PC-9 (cell line): ENCODE measurements around the gene MADD.

Source experiments
- CTCF ChIP-seq: fragments of 200-600 bp; sonication (generic); conservative IDR thresholded peaks from 2 replicates; pipeline ENCODE4 v1.6.1; 2017; ENCODE audit warnings: mixed run types, antibody characterized with exemption, mild to moderate bottlenecking, moderate library complexity
- EZH2 ChIP-seq: fragments of 200-600 bp; sonication (generic); IDR thresholded peaks from 2 replicates; pipeline ENCODE4 v1.8.0; 2017; ENCODE audit warnings: antibody characterized with exemption, low read depth

DNA sequence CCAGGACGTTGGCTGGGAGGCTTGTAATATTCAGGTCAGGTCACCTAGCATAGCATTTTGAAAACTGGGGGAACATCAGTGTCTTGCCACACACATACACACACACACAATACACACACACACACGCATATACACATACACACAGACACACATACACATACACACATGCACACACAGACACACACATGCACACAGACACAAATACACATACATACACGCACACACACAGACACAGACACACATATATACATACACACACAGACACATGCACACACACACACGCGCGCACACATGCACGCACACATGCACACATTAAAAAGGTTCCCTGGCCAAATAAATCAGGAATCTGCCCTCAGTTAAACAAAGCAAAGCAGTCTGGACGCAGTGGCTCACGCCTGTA lies 70.1 kb downstream of the MADD start:
- TF ChIP-seq EZH2: no peak
- no peak for TF ChIP-seq CTCF
